OCI-LY3 (cell line): ENCODE measurements around the gene ANKRD45.

Experiments used
- EZH2phosphoT487 ChIP-seq: fragments of 200-600 bp; shearing (Covaris generic); IDR thresholded peaks from 2 replicates; pipeline ENCODE4 v1.6.1; 2018; ENCODE audit warnings: antibody characterized with exemption, mixed run types, low read depth
- TF ChIP-seq, protein P1 (sequence below): fragments of 200-600, 300-600 bp; sonication (generic); IDR thresholded peaks from 2 replicates; pipeline ENCODE4 v1.5.1; 2014; ENCODE audit warnings: antibody characterized with exemption, low read length, low read depth

GRCh38 chr1:173708787-173709186 is 39.1 kb upstream of the ANKRD45 start:
- TF ChIP-seq, protein P1, sequence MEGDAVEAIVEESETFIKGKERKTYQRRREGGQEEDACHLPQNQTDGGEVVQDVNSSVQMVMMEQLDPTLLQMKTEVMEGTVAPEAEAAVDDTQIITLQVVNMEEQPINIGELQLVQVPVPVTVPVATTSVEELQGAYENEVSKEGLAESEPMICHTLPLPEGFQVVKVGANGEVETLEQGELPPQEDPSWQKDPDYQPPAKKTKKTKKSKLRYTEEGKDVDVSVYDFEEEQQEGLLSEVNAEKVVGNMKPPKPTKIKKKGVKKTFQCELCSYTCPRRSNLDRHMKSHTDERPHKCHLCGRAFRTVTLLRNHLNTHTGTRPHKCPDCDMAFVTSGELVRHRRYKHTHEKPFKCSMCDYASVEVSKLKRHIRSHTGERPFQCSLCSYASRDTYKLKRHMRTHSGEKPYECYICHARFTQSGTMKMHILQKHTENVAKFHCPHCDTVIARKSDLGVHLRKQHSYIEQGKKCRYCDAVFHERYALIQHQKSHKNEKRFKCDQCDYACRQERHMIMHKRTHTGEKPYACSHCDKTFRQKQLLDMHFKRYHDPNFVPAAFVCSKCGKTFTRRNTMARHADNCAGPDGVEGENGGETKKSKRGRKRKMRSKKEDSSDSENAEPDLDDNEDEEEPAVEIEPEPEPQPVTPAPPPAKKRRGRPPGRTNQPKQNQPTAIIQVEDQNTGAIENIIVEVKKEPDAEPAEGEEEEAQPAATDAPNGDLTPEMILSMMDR: no peak
- no peak for TF ChIP-seq EZH2phosphoT487
